Embryonic facial prominence (tissue), 1 donor: ENCODE measurements around the gene PROM1.

Source experiments
- DNase-seq: peaks from one replicate; pipeline ENCODE4 v3.0.0-alpha.2; 2016; ENCODE audit errors: extremely low spot score

Gene PROM1

GRCh38 chr4:15988222-15988621 lies 95.6 kb downstream of the PROM1 start:
- no peak for DNase-seq

GRCh38 chr4:15986907-15987306 lies 96.9 kb downstream of the PROM1 start:
- DNase-seq = no peak

- DNase-seq = no peak
Observed at GRCh38 chr4:15983610-15984009, 100.2 kb downstream of the PROM1 start.

- DNase-seq = no peak
Observed at GRCh38 chr4:15982842-15983524, 100.8 kb downstream of the PROM1 start.

GRCh38 chr4:15976456-15977447 lies 107.1 kb downstream of the PROM1 start:
- DNase-seq = peak; percentile 12

GRCh38 chr4:15971068-15971801 lies 112.6 kb downstream of the PROM1 start:
- DNase-seq = no peak

GRCh38 chr4:15968551-15969300 lies 115.1 kb downstream of the PROM1 start:
- no peak for DNase-seq

- DNase-seq = no peak
Observed at GRCh38 chr4:15965325-15965724, 118.5 kb downstream of the PROM1 start.

- no peak for DNase-seq
Observed at GRCh38 chr4:15964159-15964558, 119.7 kb downstream of the PROM1 start.

GRCh38 chr4:15963576-15963975 lies 120.2 kb downstream of the PROM1 start:
- no peak for DNase-seq

GRCh38 chr4:15963001-15963451 lies 120.8 kb downstream of the PROM1 start, which contains the start of gene FGFBP2:
Gene FGFBP2 (minus strand): TSS chr4:15963175. CDS start chr4:15963129, 46 bp downstream.
- no peak for DNase-seq

- no peak for DNase-seq
Observed at GRCh38 chr4:15961781-15962510, 121.9 kb downstream of the PROM1 start.

GRCh38 chr4:15958562-15958961 lies 125.3 kb downstream of the PROM1 start:
- no peak for DNase-seq

- no peak for DNase-seq
Observed at GRCh38 chr4:15956179-15956850, 127.5 kb downstream of the PROM1 start.

- no peak for DNase-seq
Observed at GRCh38 chr4:15955670-15956069, 128.2 kb downstream of the PROM1 start.

GRCh38 chr4:15953625-15954024 lies 130.2 kb downstream of the PROM1 start:
- no peak for DNase-seq

GRCh38 chr4:15951781-15952180 lies 132.0 kb downstream of the PROM1 start:
- no peak for DNase-seq

GRCh38 chr4:15948826-15949225 lies 135.0 kb downstream of the PROM1 start:
- no peak for DNase-seq

GRCh38 chr4:15947684-15948083 lies 136.1 kb downstream of the PROM1 start:
- DNase-seq = no peak

GRCh38 chr4:15945516-15945915 lies 138.3 kb downstream of the PROM1 start:
- DNase-seq = no peak
